GM21367 (cell line): ENCODE data around the gene CLCN1.

Source experiments
- ATAC-seq: cut with Tn5 transposase; IDR thresholded peaks from one replicate; pipeline ENCODE4 v1.9.1; 2021; ENCODE audit not compliant: unreplicated experiment

CLCN1 gene

DNA sequence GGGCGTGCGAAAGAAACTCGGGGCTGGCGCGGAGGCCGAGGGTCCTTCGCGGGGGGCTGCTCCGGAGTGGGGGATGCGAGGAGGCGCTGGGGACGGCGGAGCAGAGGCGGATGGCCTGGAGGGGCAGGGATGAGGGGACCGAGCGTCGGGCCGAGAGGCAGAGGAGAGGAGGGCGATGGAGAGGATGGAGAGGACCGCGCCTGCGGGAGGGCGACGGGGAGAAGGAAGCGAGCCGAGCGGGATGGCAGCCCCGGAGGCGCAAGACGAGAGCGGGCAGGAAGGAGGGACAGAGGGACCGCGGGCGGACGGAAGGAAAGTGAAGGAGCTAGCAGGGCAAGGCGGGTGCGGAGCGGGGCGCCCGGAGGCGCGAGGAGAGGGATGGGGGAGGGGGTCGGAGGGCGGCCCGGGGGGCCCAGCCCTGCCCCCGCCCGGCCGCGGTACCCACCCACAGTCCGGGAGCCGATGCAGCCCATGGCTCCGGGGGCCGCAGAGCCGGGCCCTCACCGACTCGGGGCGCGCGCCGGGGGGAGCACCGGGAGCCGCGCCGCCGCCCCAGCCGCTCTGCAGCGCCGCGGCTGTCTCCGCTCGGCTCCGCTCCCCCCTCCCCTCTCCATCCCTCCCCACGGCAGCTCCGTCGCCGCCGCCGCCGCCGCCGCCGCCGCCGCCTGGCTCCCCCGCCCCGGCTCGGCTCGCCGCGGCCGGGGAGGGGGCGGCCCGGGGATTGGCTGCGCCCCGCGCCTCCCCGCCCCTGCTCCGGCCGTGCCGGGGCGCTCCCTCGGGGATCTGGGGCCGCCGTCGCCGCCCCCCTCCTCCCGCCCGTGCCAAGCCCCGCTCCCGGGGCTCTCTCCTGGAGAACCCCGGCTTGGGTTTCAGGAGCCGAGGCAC, 46.5 kb downstream of the CLCN1 start, which contains the start of gene FAM131B:
FAM131B (minus strand) TSS at position 583 of the 885 bp plus-strand sequence; CDS start at position 473, 110 bp downstream.
- ATAC-seq: no peak

DNA sequence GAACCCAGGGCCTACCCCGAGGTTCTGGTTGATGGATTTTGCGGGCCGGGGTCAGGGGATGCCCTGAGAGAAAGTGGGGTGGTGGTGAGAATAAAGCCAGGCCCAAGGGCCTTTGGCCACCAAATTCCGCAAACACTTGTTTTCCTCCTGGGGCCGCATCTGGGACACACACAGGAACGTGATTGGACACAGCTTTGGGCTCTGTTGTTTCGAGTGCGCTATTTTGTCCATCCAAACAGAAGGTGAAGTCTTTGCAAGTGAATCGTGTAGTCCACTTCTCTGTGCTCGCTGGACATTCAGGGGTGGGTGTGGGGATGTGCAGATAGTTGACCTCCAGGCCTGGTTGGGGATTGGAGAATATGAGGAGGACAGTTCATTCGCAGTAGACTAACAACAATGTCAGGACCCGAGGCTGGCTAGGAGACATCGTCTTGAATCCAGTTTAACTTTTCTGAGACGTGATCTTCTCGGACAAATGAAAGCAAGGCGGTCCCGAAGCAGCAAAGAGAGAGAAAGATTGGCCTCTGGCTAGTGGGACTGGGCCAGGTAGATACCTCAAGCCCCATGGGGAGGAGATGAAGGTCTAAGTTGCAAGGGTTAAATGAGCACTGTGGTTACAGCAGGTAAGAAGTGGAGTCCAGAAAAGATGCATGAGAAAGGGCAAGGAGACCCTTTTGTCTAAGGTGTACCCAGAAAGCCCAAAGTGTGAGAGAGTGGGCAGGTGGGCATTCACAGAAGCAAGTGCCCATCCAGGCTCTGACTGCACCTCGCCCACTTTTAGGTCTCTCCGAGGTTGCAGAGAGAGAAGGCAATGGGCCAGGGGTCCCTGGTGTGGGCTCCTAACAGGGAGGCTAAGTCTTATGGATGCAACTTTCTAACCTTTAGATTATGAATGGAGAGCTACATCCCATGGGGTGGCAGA, 47.4 kb downstream of the CLCN1 start:
- ATAC-seq: no peak

DNA sequence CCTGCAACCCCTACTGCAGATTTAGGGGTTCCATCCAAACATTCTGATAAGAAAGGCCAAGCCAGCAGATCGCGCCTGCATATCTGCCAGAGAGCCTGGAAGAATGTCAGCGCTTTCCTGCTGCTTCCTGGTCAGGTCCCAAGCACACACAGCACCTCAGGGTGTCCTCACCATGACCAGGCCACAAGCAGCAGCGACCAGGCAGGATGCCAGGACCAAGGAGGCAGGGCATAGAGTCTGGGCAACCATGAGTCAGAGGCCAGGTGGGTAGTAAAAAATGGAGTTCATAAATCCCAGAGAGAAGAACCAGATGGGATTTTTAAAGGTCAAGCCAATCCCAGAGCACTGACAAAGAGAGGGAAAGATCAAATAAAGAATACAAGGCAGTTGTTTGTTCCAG, 52.1 kb downstream of the CLCN1 start:
- ATAC-seq: no peak

DNA sequence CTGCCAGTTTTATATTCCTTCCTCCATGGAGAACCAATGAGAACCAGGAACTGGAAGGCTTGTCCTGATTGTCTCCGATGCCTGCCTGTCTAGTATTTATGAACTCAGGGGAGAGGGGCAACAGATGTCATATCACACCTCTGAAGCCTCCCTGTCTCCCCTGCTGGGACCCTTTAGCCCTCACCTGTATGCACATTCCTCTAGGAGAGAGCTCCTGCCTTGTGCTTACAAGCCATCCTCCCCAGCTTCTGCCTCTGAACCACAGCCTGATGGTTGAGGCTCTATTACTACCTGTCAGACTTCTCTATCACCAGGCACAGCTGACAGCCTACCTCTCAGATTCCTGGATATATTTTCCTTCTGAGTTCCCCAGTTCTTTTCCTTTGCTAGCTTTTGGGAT, 52.5 kb downstream of the CLCN1 start:
- no peak for ATAC-seq

DNA sequence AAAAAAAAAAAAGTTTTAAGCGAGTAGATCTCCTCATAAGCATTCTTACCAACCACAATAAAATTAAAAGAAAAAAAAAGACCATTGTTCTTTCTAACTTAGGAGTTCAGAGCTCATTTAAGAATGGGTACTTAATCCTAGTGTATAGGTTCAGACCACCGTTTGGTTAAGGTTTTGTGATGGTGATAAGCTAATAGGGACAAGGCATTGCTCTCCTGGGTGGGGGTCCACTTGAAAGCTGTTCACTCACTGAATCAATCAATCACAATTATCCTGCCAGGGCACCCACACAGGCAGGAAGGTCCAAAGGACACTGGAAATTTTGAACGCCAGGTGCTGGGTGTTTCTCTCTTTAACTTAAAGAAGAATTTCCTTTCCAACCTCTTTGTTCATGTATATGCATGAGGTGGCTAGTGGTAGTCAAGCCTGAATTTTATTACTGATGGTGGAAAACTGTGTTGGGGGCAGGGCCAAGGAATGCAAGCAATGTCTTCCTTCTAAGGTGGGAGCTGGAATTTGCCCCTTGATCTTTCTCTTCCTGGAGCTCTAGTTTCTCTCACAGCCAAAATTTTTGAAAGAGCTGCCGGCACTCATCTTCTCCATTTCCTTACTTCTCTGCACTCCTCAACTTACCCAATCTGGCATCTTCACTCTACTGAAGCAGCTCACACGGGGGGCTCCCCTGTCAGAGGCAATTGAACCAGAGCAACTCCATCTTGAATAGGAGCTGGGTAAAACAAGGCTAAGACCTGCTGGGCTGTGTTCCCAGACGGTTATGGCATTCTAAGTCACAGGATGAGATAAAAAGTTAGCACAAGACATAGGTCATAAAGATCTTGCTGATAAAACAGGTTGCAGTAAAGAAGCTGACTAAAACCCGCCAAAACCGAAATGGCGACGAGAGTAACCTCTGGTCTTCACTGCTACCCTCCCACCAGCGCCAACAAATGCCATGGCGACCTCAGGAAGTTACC, 54.1 kb downstream of the CLCN1 start:
- no peak for ATAC-seq

DNA sequence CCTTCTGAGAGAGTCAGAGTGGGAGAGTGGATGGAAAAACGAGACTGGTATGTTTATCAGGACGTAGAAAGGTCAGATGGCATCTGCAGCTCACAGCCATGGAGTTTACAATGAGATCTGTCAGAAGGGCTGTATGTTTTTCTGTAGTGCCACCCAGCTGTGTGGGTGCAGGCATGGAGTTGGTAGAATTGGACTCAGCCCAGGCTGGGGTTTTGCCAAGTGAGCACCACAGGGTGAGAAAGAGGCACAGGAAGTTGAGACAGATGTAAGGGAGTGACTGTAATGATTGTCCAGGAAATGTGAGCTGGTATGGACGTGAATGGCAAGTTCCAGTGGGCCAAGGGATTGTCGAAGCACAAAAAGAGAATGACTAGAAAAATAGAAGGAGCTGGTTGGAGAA, 56.2 kb downstream of the CLCN1 start:
- no peak for ATAC-seq

DNA sequence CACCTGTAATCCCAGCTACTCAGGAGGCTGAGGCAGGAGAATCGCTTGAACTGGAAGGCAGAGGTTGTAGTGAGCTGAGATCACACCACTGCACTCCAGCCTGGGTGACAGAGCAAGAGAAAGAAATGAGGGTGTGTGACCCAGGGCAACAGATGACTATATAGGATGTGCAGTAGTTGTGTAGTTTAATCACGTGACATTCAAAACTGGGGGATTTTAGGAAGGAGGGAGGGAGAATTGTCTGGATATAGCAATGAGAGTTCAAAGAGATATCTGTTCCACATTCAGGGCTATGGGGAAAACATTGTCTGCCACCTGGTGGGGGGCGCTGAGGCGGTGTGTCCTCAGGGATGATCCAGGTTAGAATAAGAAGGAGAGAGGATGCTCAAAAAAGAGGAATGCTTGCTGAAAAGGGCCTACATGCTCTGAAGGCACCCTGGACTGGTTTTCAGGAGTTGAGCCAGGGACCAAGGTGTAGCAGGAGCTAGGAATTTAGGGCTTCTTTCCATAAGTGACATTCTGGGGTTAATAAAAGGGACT, 57.4 kb downstream of the CLCN1 start:
- ATAC-seq: no peak

DNA sequence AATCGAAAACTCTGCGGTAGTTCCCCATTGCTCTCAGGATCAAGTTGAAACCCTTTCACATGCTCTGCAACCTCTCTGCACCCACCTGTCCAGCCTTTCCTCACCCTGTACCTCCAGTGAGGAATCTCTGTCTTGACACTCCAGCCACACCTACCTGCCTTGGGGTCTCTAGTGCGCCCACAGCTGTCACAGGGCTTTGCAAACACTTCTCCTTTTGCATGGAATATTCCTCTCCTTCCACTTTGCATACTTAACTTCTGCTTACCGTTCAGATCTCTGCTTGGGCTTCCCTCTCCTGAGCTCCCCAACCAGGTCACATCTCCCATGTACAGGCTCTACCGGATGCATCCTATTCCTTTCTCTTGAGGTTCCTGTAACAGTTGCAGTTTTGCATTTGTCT, 58.6 kb downstream of the CLCN1 start:
- ATAC-seq: no peak

DNA sequence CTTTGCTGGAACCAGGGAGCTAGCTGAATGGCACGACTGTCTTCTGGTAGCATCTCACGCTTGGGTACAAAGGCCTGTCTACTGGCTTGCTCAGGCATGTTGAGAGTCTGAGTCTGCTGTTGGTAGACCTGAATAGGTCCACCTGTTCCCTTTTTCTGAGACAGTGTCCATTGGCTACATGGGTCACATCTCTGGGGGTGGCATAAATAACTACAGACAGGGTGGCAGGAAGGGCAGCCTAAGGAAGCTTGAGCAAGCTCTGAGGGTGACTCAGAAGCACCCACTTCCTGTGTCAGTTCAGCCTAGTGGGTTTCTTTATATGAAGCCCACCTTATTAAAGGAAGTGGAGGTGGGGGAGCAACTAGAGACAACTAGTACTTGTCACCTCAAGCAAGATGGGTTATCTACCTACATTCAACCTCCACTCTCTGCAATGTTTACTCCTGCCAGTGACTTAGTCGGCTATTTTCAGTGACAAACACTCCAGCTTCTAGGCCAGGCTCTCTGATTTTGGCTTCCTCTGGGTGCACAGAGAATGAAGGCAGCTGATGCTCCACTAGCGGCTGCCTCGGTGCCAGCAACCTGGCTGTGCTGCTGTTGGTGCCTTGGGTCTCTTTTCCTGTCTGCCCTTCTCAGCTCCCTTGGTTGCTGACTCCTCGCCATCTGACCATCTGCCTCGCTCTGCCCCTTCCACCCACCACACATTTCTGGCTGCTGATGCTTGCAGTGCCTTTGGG, 59.6 kb downstream of the CLCN1 start:
- no peak for ATAC-seq

DNA sequence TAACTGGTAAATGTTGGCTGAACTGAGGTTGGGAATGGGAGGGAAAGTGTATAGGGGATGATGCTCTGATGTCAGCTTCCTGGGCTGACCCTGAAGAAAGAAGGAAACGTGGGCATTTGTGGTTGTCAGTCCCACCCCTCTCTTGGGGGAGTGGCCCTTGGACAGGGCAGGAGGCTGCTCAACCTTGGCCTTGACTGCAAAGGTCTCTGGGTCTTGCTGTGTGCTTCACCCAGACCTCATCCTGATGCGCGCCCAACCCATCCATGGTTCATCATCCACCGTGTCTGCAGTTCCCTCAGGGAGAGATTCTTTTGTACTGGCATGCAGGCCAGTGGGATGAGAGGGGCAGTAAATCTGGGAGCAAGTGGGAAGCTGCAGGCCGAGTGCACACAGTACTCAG, 60.5 kb downstream of the CLCN1 start:
- ATAC-seq: no peak

DNA sequence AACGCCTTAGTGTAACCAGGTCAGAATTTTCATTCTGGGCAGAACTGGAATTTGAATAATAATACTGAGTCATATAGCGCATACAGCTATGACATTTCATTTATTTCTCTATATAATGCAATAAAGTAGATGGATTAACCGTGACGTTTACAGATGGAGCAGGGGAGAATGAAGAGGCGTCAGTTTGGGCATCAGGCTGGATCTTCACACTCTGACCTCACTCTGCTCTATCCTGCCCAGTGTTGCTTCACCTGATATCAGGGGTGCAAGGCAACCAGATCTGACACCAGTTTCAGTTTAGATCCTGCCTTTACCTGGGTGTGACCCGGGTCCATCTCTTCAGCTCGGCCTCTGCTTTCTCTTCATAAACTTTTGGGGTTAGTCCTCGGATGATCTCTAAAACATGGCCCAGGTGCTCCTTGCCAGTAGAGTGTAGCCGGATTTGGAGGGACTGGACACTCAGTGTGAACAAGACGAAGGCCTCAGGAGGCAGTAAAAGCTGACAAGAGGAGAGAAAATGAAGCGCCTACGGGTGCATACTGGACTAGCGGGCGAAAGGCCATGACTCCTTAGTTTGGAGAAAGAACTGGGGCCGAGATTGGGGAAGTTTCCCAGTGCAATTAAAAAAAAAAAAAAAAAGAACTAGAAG, 63.8 kb downstream of the CLCN1 start:
- peak; percentile 2 for ATAC-seq

DNA sequence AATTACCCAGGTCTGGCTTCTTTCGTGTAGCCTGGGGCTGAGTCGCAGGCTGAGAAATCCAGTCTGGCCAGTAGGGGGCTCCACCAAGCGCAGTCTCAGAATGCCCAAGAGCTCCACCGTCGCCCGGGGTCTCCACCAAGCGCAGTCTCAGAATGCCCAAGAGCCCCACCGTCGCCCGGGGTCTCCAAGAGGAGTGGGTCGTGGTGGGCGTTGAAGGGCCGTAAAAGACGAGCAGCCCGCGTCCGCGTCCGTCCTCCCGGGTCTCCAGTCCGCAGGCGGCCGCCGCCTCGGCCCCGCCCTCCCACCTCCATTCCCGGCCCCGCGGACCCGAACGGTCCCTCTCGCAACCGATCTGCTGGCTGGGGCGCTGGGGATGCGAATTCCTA, 64.3 kb downstream of the CLCN1 start:
- ATAC-seq: peak; percentile 43

DNA sequence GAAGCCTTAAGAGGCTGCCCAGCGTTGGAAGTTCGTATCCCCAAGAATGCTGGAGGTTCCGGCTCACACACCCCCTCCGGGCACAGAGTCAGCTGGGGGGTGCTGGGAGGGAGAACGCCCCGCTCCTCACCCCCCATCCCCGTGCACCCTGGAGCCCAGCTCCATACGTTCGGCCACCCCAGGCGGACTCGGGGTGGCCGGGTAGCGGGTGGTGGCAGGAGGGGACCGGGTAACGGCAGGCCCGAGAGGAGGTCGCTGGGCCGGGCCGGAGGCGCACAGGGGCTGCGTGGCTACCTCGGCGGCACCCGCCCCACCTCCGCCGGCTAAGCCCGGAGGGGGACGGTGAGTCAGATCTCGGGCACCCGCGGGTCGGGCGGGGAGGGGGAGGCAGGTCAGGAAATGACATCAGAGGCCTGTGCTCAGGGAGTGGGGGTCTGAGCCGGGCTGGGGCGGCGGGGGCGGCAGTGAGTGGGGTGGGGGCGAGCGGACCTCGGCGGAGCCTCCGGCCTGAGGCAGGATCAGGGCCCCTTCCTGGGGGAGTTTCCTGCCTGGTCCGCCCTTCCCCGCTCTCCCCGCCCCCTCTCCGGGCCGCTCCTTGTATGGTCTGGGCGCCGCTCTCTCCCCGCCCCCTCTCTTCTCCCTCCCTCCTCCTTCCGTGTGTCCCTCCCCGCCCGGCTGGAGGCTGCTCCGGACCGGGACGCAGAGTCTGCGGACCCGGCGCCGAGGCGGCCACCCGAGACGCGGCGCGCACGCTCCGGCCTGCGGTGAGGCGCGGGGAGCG, 64.9 kb downstream of the CLCN1 start, which contains the start of gene ZYX:
ZYX (plus strand) TSS at position 700 of the 781 bp plus-strand sequence. CDS start 227 bp downstream, outside the sequence.
- ATAC-seq: peak; percentile 69

DNA sequence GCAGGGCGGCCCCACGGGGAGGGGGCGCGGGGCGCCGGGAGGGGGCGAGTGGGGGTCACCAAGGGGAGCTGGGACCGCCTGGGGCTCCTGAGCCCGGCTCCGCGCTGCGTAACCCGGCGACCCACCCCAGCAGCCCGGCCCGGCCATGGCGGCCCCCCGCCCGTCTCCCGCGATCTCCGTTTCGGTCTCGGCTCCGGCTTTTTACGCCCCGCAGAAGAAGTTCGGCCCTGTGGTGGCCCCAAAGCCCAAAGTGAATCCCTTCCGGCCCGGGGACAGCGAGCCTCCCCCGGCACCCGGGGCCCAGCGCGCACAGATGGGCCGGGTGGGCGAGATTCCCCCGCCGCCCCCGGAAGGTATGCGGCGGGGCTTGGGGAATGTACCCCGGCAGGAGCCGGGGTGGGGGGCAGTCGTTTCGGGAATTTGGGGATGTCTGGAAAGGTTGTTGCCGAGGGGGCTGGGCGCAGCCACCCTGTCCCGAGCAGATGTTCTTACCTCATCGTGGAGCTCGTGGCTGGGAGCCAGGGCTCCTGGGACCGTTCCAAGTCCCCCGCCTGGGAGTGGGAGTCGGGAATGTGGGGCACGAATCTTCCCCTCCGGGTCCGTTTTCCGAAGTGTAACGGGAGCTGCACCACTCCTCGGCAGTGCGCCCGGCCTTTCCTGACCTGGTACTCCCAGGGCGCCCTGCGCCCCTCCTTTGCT, 65.7 kb downstream of the CLCN1 start:
- peak; percentile 8 for ATAC-seq

DNA sequence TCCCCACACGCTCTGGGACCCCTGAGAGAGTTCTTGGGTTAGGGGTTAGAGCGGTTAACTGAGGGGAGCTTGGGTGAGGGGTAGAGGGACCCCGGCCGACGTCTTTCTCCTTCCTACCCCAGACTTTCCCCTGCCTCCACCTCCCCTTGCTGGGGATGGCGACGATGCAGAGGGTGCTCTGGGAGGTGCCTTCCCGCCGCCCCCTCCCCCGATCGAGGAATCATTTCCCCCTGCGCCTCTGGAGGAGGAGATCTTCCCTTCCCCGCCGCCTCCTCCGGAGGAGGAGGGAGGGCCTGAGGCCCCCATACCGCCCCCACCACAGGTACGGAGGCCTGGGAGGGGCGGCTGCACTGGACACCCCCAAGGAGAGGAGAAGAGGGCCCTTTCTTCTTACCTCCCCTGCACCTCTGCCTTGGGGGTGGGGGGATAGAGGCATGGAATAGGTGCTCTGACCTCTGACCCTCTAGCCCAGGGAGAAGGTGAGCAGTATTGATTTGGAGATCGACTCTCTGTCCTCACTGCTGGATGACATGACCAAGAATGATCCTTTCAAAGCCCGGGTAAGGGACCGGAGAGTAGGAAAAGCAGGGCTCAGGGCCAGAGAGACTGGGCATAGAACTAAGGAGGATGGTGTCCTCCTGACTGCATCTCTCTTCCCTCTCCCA, 66.3 kb downstream of the CLCN1 start:
- ATAC-seq: no peak

DNA sequence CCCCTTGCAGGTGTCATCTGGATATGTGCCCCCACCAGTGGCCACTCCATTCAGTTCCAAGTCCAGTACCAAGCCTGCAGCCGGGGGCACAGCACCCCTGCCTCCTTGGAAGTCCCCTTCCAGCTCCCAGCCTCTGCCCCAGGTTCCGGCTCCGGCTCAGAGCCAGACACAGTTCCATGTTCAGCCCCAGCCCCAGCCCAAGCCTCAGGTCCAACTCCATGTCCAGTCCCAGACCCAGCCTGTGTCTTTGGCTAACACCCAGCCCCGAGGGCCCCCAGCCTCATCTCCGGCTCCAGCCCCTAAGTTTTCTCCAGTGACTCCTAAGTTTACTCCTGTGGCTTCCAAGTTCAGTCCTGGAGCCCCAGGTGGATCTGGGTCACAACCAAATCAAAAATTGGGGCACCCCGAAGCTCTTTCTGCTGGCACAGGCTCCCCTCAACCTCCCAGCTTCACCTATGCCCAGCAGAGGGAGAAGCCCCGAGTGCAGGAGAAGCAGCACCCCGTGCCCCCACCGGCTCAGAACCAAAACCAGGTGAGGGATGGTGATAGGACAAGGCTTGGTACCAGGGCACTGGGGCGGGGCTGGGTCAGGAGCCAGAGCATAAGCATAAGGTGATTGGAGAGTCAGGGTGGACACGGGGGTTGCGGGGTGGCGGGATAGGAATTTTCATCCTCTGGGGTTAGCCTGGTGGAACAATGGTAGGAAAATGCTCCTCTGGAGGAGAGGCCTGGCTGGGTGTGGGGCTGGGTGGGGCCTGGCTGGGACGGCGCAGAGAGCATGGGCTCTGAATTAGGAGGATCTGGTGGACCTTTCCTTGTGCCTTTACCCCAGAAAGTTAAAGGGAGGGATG, 67.1 kb downstream of the CLCN1 start:
- no peak for ATAC-seq
